CD1c-positive myeloid dendritic cell (primary cell): Measurements from ENCODE around the gene TBX3.

Experiments used
- DNase-seq: peaks from one replicate; pipeline ENCODE4 v3.0.0-alpha.2; 2016; ENCODE audit errors: extremely low spot score

TBX3 gene

DNA sequence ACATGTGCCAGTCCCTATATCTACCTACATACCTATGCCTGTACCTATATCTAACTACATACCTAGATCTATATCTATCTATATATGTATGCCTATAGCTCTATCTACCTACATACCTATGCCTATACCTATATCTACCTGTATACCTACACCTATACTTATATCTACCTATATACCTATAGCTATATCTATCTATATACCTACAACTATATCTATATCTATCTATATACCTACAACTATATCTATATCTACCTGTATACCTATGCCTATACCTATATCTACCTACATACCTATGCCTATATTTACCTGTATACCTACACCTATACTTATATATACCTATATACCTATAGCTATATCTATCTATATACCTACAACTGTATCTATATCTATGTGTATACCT is 56.6 kb downstream of the TBX3 start:
- DNase-seq: no peak

DNA sequence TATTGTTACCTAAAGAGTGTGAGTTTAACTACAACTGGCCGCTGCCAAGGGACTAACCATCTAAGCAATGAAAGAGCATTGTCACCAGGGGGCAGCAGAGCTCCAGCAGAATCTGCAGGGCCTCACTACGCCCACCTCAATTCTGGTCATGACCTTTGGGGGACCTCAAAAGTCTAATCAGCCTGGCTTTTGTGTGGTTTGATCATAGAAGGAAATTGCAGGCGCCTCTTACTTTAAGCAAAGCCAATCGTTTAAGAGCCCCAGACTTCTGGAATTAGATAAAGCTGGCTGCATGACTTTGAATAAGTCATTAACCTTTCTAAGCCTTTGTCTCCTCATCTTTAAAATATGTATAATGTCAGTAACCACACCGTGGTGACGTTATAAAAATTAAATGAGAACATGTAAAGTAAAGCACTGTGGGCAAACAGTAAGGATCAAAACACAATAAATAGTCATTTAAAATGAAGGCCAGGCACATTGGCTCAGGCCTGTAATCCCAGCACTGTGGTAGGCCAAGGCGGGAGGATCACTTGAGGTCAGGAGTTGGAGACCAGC is 58.6 kb downstream of the TBX3 start:
- peak; percentile 53 for DNase-seq

DNA sequence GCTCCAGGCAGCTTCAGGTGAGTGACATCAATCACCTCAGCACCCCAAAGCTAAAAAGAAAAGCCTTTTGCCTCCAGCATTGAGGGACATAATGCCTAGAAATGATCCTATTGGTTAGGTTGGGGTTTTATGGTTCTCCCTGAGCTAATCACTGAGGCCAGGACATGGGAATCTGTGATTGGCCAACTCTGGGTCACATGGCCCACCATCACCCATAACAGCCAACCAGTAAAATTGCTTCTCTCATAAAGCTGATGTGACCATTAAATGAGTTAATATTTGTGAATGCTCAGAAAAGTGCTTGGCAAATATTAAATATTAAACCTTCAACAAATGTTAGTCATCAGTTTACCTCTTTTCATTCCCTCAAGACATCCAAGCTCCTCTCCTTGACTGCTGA is 60.2 kb downstream of the TBX3 start:
- DNase-seq: no peak
